GM19193 (cell line): ENCODE measurements around the gene ATP9B.

Source experiments
- POLR2A ChIP-seq: IDR thresholded peaks from 4 replicates; pipeline ENCODE4 v1.6.1; 2011; ENCODE audit not compliant: insufficient read depth, insufficient read length; ENCODE audit errors: extremely low read depth

ATP9B gene

DNA sequence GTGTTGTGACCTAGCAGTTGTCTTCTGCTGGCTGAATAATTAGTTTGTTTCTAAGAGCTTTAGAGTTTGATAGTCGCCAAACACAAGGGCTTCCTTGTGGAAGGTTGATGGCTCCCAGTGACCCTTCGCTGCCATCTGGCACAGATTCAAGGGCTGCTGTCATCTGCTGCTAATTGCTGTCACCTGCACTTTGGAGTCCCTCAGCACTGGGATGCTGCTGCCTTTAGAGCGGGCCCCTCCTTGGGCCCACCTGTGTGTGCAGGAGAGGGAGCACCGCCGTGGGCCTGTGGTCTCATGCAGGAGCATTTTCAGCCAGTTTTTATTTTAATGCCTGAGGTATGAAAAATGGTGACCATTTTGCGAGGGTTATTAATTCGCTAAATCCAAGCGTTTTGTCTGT, 172.6 kb downstream of the ATP9B start:
- TF ChIP-seq POLR2A, result no peak

DNA sequence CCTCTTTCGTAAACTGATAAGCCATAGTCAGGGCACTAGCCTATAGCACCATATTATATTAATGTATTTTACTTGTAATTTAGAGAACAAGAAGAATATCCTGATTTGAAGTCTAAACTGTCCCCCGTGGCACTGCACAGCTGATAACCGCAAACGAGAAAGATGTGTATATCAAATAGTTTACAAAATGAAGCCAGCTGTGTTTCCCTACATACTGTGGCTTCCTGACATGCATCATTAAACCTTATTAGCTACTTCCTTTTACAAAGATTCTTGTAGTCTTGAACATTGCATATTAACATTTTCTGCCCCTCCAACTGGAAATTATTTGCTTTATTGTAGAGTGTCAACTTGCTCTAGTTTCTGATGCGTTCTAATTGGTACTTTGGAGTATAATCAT, 173.1 kb downstream of the ATP9B start:
- no peak for TF ChIP-seq POLR2A

DNA sequence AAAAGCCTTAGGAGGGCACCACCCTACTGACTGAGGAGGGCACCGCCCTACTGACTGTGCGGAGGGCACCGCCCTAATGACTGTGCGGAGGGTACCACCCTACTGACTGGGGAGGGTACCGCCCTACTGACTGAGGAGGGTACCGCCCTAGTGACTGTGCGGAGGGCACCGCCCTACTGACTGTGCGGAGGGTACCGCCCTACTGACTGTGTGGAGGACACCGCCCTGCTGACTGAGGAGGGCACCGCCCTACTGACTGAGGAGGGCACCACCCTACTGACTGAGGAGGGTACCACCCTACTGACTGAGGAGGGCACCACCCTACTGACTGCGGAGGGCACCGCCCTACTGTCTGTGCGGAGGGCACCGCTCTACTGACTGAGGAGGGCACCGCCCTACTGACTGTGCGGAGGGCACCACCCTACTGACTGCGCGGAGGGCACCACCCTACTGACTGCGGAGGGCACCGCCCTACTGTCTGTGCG, 176.4 kb downstream of the ATP9B start:
- no peak for TF ChIP-seq POLR2A

DNA sequence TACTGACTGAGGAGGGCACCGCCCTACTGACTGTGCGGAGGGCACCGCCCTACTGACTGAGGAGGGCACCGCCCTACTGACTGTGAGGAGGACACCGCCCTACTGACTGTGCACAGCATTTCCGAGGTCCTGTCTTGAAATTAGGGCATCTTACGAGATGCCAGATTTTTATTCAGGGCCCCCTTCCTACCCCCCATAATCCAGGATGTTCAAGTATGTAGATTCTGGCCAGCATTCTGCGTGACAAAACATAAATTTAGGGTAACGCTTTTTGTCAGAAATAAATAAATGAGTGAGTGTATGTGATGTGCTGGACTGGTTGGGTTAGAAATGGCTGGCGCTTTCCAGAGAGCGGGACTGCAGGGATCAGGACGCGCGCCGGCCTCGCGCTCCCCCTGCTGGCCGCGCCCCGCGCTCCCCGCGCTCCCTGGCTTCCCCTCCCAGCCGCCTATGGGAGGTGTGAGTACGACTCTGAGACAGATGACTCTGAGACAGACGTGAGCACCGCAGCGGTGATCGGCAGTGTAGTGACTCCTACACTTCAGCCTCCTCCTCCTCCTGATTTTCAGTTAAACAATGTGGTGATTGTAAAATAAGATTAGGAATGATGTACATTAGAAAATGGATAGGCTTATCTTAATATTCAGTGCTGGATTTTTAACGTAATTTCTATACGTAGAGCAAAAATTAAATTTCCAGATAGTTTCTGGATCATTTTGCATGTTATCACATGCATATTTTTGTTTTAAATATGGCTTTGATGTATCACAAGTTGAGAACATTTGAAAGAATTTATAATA, 177.3 kb downstream of the ATP9B start:
- TF ChIP-seq POLR2A, result no peak

DNA sequence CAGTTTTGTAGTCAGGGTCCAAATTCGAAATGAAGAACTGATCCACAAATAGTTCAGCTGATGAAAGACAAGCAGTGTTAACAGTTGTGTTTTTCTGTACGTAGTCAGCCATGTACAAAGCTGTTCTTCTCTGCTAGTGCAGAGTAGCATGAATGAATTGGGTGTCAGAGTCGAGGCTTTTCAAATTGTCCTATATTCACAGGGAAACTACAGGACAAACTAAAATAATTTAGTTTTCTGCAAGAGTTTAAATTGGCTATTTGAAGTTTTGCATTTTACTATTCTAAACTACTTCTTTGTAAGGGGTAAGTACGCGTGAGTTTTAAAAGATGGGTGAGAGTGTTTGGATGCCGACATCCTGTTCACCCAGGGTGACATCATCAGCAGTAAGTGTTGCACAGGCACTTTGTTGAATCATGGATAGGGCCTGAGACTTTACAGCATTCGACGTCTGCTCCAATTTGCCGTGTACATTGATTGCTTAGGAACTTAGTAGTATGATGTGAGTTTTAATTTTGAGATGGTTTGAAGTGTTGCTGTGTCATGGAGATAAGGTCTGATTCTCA, 179.4 kb downstream of the ATP9B start:
- TF ChIP-seq POLR2A, result no peak

DNA sequence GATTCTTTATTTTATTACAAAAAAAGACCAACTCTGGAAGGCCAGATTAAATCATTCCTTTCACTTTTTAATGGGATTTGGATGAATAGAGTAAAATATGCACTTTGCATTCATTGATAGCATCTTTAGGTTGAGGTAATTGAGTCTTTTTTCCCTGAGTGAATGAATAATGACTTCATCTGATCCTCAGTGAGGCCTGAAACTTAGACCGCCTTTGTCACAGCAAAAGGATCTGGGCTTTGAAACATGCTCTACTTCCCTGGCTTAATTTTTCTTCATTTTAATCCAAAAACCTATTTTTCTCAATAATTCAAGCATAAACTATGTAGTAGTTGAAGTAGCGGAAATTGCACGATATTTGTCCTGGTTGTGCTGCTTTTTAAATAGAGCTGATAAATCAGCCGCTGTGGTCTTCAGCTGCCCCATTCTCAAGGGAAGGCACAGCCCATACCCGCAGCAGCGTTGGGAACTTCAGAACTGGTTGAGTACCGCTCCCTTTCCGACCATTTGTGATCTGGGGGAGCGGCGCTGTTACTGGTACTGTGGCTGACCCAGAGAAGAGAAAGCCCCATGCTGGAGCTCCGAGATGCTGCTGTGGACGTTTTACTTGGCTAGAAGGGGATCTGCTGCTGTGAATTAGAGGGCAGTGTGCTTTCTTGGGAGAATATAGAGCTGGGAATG, 181.2 kb downstream of the ATP9B start:
- no peak for TF ChIP-seq POLR2A

DNA sequence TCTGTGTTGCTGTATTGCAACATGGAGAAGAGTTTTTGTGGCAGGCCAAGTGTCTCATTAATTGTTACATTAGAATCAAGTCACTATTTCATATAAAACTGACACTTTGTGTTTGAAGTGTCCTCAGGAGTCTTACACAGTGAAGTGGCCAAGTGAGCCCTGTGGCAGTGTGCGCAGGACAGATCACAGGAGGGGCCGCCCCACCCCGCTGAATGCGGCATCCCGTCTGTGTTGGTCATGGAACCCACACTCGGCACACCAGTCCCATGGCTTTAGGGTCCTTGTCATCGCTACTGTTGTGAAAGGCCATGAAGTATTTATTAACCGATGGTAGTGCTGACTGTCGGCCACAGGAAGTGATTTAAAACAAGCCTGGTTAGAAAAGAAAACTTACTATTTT, 181.8 kb downstream of the ATP9B start:
- no peak for TF ChIP-seq POLR2A

DNA sequence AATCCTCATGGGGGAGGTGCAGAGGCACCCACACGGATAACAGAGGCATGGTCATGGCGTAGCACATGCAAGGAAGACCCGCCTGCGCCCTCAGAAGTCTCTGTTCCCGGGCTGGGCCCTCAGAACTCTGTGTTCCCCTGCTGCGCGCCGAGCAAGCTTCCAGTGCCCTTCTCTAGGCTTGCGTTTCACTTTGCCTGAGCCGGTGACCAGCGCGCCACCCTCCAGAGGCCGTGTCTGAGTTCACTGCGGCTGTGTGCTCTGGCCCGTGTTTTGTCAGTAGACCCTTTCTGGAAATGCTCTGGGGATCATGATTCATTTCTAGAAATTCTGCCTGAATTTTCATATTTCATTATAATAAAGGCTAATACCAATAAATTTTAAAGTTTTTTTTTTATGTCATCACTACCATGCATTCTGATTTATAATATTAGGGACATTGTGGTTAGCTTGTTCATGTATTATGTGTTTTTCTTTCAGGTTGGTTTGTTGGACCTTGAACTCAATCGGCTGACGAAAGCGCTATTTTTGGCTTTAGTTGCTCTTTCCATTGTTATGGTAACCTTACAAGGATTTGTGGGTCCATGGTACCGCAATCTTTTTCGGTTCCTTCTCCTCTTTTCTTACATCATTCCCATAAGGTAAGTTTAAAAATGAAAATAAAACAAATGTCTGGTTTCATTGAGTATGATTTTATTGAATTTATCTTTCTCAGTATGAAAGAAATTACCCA, 183.9 kb downstream of the ATP9B start:
- TF ChIP-seq POLR2A, result no peak

DNA sequence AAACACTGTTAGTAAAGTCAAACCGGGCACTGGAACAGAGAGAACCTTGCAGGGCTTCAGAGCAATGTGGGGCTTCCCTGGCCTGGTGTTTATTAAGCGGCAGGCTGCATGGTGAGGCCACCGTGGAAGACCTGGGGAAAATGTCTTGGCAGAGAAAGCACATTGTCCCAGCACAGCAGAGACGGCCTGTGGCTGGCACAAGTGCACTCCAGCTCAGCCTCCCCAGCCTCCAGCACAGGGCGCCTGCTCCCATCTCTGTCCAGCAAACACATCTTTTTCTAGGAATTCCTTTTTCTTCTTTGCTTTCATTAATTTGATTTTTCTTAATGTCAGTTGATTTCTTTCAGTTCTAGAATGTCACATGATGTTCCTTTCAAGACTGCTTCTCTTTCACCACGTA, 188.3 kb downstream of the ATP9B start:
- no peak for TF ChIP-seq POLR2A

DNA sequence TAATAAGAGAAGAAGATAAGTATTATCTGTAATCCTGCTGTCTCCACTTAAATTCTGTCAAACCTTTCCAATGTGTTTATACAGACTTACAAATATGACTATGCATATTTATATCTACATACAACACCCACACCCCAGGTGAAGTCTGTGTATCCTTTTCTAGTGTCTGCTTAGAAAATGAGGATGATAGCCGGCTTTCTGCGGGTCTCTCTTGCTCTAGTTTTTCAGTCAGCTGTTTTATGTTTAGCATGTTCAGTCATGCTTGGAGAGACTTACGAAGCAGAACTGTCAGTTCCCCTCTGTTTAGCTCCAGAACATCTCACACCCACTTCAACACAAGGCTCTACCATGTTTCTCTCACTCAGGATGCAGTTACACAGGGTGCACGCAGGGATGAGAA, 189.3 kb downstream of the ATP9B start:
- no peak for TF ChIP-seq POLR2A

DNA sequence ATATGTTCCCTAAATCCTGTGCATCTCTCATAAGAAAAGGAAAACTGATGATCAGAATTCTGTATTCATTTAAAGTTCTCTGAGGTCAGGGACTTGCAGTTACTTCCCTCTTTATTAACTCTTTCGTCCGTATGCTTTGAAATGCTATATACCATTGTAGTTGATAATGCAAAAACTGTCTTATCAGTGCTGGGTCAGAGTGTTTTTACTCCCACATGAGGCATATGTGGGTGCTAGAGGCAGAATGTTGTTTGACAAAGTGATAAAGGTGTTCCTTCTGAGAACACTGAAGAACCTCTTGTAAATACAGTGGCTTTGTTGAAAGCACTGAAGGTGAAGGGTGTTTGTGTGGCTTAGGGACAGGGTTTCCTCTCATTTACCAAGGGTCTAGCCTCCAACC, 190.0 kb downstream of the ATP9B start:
- TF ChIP-seq POLR2A, result no peak

DNA sequence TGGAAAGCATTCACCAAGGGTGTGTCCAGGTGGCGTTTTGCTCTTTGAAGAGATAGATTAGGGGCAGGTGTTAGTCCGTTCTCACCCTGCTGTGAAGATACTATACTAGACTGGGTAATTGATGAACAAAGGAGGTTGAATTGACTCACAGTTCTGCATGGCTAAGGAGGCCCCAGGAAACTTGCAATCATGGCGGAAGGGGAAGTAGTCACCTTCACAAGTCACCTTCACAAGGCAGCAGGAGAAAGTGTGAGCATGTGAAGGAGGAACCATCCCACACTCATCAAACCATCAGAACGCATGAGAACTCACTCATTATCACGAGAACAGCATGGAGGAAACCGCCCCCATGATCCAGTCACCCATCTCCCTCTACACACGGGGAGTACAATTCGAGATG, 190.8 kb downstream of the ATP9B start:
- no peak for TF ChIP-seq POLR2A

DNA sequence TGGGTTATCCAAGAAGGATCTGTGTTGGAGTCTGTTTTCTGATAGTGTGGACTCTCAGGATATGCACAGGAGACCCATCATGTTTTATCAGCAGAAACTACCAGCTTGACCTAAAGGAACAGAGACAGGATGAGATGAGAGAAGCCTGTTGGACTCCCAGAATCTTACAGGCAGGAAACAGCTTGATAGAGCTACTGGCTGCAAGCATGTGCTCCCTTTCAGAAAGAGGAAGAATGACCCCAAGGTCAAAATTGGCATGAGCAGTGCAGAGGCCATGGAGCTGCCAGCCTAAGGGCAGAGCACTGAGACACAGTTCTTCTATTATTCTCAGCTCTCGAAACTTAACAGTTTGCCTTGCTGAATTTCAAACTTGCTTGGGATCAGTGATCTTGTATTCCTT, 191.3 kb downstream of the ATP9B start:
- no peak for TF ChIP-seq POLR2A

DNA sequence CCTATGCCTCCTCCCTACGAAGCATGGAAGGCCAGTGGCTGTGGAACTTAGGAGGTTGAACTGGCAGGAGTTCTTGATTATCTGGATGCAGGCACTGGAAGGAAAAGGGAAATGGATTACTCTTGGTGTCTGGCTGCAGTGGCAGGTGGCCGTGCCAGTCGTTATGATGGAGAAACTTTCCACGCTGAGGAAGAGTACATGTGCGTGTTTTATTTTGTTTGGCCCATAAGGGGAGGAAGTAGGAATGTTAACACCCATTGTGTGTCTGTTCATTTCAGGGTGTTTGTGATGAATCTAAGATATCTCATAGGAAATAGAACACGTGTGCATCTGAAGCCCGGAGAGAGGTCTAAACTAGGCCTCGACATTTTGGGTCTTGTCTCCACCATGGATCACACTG, 203.7 kb downstream of the ATP9B start:
- no peak for TF ChIP-seq POLR2A

DNA sequence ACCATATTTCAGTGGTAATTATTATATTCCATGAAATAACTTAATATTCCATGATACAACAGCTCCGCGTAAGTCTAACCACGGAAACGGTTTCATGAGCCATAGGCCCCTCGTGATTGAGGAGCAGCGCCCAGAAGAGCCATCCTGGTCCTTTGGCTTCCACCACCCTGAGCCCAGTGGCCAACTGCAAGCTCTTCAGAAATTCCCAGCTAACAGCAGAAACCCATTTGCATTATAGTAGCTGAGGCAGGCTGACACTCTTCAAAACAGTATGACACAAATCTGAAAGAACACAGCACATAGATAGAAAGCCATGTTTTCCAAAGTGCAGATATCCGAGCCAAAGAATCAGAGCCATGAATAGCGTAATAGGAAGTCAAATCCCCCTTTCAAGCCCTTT, 205.6 kb downstream of the ATP9B start:
- TF ChIP-seq POLR2A, result no peak

DNA sequence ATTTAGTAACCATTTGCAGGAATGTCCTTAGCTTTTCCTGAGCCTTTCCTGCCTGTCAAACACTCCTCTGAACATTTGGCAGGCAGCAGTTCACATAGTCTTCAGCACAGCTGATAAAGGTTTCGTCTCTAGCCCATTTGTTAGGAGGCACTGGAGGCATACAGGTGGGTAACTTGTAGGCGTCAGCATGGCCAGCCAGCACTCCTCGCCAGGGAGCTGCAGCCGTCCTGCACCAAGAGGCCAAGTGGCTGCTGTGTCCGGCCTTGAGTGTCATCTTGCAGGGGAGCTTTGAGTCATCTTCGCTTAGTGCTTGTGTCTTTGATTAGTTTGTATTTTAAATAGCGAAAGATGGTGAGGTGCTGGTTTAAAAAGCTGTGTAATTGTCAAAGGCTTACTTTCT, 206.3 kb downstream of the ATP9B start:
- no peak for TF ChIP-seq POLR2A

DNA sequence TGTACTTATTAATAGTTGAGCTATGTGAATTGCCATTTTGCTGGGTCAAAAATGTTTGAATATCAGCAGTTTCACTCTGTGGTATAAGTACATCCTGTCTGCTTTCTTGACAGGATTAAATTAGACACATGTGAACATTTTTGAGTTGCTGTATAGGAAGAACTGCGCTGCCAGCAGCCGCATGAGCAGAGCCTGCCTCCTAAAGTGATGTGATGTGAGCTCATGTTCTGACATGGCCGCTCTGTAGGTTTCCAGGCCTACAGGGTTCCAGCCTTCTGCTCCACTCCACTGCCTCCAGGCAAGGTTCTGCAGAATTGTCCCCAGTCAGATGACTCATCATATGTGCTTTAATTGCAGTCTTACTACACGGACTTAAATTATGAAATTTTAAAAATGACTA, 206.8 kb downstream of the ATP9B start:
- no peak for TF ChIP-seq POLR2A
